A549 treated with AZD2906 at 1 μM for 4 hours (cell line): ENCODE data around the gene SDHAF4. TPM values are rescaled to one million over a fixed set of nuclear protein-coding genes. Genes with fewer than 3 reads are reported as not detected.

Source experiments
- total RNA-seq: library from RNA; stranded (reverse); fragments of 200-300 nt; extraction: Qiagen RNA extraction; gene quantifications from 5 replicates; pipeline ENCODE4 v1.2.3, GENCODE V29; 2022

SDHAF4 gene
- total RNA-seq: 3.2 to 5.6 TPM (median 4.3 TPM) in 5 replicates

GRCh38 chr6:70566751-70567382, at the start of gene SDHAF4:
SDHAF4 (plus strand) TSS chr6:70566930; CDS start chr6:70566941, 11 bp downstream.

Other genes starting within 250 kb of the SDHAF4 start
- 12.0 to 13.9 TPM (median 13.1 TPM) in 5 replicates for gene FAM135A, start 153.4 kb upstream of the SDHAF4 start, total RNA-seq
- gene SMAP1, start 101.0 kb downstream of the SDHAF4 start, total RNA-seq: 17.0 to 18.3 TPM (median 17.9 TPM) in 5 replicates